ENCODE results near the gene DEFB108B.
"Not testable (repeated sequence)": the region's sequence is repeated elsewhere in the genome, so short reads cannot be mapped to it uniquely, and the experiment has no call there.

DEFB108B gene

GRCh38 chr11:71832811-71833210, at the start of gene DEFB108B:
Gene DEFB108B (plus strand): TSS chr11:71833200. CDS start chr11:71833200, 0 bp downstream.
- not testable (repeated sequence) for DNase-seq (ENCODE audit: low spot score)

- DNase-seq (ENCODE audit: low spot score): not testable (repeated sequence)
Measured at GRCh38 chr11:71786114-71786847, 46.7 kb upstream of the DEFB108B start.

- peak; percentile 98 for DNase-seq (ENCODE audit: low spot score)
Measured at GRCh38 chr11:71786848-71787097, 46.2 kb upstream of the DEFB108B start.

- peak; percentile 84 for DNase-seq (ENCODE audit: low spot score)
Measured at GRCh38 chr11:71787098-71787823, 45.7 kb upstream of the DEFB108B start.

GRCh38 chr11:71787824-71788454, 45.1 kb upstream of the DEFB108B start:
- DNase-seq (ENCODE audit: low spot score): peak; percentile 3

GRCh38 chr11:71789444-71790196, 43.4 kb upstream of the DEFB108B start:
- DNase-seq (ENCODE audit: low spot score): not testable (repeated sequence)

GRCh38 chr11:71791111-71791510, 41.9 kb upstream of the DEFB108B start:
- not testable (repeated sequence) for DNase-seq (ENCODE audit: low spot score)

GRCh38 chr11:71792621-71793235, 40.3 kb upstream of the DEFB108B start:
- peak; percentile 54 for DNase-seq (ENCODE audit: low spot score)

- DNase-seq (ENCODE audit: low spot score): not testable (repeated sequence)
Measured at GRCh38 chr11:71794386-71795040, 38.5 kb upstream of the DEFB108B start.

GRCh38 chr11:71795236-71795635, 37.8 kb upstream of the DEFB108B start:
- DNase-seq (ENCODE audit: low spot score): not testable (repeated sequence)

- not testable (repeated sequence) for DNase-seq (ENCODE audit: low spot score)
Measured at GRCh38 chr11:71796016-71796415, 37.0 kb upstream of the DEFB108B start.

- not testable (repeated sequence) for DNase-seq (ENCODE audit: low spot score)
Measured at GRCh38 chr11:71796781-71797180, 36.2 kb upstream of the DEFB108B start.

- DNase-seq (ENCODE audit: low spot score): not testable (repeated sequence)
Measured at GRCh38 chr11:71799556-71800128, 33.4 kb upstream of the DEFB108B start.

GRCh38 chr11:71800335-71800953, 32.6 kb upstream of the DEFB108B start:
- DNase-seq (ENCODE audit: low spot score): peak; percentile 87

GRCh38 chr11:71801026-71801425, 32.0 kb upstream of the DEFB108B start:
- DNase-seq (ENCODE audit: low spot score): not testable (repeated sequence)

- not testable (repeated sequence) for DNase-seq (ENCODE audit: low spot score)
Measured at GRCh38 chr11:71802874-71803273, 30.1 kb upstream of the DEFB108B start.

- not testable (repeated sequence) for DNase-seq (ENCODE audit: low spot score)
Measured at GRCh38 chr11:71804158-71804947, 28.6 kb upstream of the DEFB108B start.

GRCh38 chr11:71812529-71812928, 20.5 kb upstream of the DEFB108B start:
- DNase-seq (ENCODE audit: low spot score): not testable (repeated sequence)
